ENCODE data around the gene B4GALNT3.

B4GALNT3 gene

DNA sequence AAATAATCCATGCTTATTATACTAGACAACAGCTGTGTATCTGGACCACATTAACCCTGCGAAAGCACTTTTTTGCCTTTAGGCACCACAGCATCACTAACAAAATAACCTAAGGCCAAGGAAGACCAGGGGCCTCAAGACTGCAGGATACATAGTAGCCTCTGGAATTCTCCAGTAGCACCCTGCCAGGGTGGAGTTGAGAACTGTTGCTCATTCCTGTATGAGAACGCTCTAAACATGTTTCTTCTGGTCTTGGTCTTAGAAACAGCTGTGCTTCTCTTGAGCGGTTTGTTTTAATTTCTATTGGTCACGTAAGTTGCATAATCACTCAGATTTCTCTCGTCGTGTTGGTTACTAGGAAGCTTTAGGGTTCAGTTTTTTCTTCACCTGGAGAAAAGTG lies 7.9 kb downstream of the B4GALNT3 start:
- no peak for DNase-seq (ENCODE audit: low read depth in 3 of 3)

DNA sequence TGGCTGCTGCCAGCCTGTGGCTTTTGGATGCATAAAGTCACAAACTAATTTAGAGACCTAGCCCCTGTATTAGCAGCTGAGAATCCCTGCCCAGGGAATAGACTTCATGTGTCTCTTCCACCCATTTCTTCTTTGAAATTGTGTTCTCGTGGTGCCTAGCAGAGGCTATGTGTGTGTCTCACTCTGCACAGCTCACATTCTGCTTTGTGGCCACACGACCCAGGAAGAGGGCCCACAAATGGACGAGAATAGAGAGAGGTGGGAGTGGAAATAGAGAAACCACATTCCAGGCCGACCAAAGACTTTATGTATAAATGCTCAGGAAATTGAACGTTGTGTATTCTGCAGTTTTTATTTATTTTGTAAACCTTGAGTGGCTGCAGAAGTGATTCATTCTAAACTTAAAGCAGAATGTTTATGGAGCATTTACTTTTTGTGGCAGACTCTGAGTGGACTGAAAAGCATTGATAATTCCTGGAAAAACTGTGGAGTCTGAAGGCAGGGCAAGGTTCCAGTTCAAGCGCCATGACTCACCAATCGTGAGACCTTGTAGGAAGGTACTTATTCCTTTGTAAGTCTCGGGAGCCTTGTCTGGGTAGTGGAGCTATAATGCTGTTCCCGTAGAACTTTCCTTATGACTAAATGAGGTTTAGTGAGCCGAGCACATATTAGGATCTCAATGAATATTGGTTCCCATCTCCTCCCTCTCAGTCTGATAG lies 9.1 kb downstream of the B4GALNT3 start:
- no peak for DNase-seq (ENCODE audit: low read depth in 3 of 3)

DNA sequence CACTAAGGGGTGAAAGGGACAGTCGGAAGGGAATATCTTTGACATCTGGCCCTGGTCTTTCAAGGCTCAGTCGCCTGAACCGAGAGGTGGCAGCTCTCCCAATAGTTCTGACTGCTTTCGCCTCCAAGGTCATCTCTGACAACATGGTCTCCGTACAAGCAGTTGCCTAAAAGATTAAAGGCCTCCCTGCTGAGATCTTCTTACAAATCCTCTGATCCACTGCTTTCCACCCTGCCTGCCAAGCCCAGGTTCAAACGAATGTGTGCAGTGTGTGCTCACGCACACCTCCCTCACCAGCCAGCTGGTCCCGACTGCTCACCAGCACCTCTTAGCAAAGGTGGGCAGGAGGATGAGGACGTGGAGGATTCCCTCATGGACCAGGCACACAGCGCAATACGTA lies 10.4 kb downstream of the B4GALNT3 start:
- DNase-seq (ENCODE audit: low read depth in 3 of 3) = no peak

- DNase-seq (ENCODE audit: low read depth in 3 of 3) = no peak
Measured at GRCh38 chr12:473198-473597, 13.5 kb downstream of the B4GALNT3 start.

- DNase-seq (ENCODE audit: low read depth in 3 of 3) = no peak
Measured at GRCh38 chr12:473863-474577, 14.3 kb downstream of the B4GALNT3 start.

DNA sequence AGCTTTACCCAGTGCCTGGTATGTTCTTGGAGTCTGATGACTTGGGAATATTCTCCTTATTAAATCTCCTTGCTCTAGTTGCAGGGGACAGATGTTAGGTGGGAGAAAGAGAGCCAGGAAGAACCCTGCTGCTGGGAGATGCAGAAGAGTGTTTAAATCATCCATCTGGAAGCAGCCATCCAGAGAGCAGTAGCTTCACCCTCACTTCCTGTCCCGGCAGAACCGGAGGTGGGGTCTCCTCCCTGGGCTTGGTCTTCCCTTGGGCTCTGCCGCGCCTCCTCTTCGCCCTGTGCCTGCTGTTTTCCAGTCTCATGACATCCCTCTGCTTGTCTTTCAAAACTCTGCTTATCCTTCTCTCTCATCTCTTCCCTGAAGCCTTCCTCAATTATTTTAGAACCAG lies 15.5 kb downstream of the B4GALNT3 start:
- DNase-seq (ENCODE audit: low read depth in 3 of 3) = no peak

GRCh38 chr12:479161-479560 lies 19.4 kb downstream of the B4GALNT3 start:
- DNase-seq (ENCODE audit: low read depth in 3 of 3) = no peak

- no peak for DNase-seq (ENCODE audit: low read depth in 3 of 3)
Measured at GRCh38 chr12:480831-481816, 21.4 kb downstream of the B4GALNT3 start.

DNA sequence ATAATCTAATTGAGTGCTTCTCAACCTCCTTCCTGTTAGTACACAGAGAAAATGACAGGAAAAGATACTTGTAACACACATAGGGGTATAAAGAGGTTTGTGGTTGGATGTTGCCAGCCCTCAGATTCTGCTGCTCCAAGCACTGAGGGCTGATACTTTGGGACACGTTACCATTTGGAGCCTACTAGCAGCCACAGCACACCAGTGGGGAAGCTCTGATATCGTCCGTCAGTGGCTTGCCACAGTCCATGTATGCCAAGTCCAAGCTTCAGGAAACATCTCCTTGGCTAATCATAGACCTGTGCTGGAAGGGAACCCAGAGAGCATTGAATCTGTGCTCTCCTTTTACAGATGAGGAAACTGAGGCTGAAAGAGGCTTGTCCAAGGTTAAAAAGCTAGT lies 22.3 kb downstream of the B4GALNT3 start:
- DNase-seq (ENCODE audit: low read depth in 3 of 3) = no peak

- no peak for DNase-seq (ENCODE audit: low read depth in 3 of 3)
Measured at GRCh38 chr12:484096-484495, 24.4 kb downstream of the B4GALNT3 start.

DNA sequence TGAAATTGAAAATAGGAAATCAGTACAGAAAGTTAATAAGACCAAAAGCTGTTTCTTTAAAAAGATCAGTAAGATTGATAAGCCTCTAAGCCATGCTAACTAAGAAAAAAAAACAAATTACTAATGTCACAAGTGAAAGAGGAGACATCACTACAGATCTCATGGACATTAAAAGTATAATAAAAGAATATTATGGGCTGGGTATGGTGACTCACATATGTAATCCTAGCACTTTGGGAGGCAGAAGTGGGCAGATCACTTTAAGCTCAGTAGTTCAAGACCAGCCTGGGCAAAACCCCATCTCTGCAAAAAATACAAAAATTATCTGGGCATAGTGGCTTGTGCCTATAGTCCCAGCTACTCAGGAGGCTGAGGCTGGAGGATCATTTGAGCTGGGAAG lies 30.5 kb downstream of the B4GALNT3 start:
- no peak for DNase-seq (ENCODE audit: low read depth in 3 of 3)

GRCh38 chr12:495466-495865 lies 35.7 kb downstream of the B4GALNT3 start:
- DNase-seq (ENCODE audit: low read depth in 3 of 3) = no peak

DNA sequence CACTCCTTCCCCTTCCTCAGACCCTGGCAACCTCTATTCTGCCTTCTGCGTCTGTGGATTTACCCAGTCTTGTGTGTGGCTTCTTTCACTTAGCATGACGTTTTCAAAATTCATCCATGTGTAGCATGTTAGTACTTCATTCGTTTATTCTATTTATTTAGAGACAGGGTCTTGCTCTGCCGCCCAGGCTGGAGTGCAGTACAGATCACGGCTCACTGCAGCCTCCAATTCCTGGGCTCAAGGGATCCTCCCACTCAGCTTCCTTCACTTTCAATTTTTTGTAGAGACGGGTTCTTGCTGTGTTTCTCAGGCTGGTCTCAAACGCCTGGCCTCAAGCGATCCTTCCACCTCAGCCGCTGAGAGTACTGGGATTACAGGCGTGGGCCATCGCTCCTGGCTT lies 37.0 kb downstream of the B4GALNT3 start:
- no peak for DNase-seq (ENCODE audit: low read depth in 3 of 3)

DNA sequence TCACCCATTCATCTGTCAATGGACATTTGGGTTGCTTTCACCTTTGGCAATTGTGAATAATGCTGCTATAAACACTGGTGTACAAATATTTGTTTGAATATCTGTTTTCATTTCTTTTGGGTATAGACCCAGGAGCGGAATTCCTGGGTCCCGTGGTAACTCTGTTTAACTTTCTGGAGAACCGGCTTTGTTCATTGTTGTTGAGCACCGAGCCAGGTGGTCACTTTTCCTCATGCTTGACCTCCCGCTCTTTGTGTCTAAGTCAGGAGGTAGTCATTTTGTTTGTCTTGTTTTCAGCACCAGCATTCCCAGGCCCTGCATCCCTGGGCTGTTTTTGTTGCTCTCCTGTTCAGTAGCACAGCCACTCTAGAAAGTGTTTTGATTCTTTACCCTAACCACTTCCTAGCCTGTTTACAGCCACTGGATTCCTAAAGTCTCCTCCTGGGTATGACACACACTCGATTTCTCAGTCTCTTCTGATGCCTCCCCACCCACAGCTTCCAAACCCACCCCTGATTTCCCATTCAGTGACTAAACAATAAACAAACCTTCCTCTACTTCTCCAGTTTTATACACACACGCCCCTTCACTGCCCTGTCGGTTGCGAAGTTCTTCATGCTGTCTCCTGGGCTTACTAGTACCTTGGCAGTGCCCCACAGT lies 37.9 kb downstream of the B4GALNT3 start:
- no peak for DNase-seq (ENCODE audit: low read depth in 3 of 3)

- no peak for DNase-seq (ENCODE audit: low read depth in 3 of 3)
Measured at GRCh38 chr12:499837-500458, 40.2 kb downstream of the B4GALNT3 start.

DNA sequence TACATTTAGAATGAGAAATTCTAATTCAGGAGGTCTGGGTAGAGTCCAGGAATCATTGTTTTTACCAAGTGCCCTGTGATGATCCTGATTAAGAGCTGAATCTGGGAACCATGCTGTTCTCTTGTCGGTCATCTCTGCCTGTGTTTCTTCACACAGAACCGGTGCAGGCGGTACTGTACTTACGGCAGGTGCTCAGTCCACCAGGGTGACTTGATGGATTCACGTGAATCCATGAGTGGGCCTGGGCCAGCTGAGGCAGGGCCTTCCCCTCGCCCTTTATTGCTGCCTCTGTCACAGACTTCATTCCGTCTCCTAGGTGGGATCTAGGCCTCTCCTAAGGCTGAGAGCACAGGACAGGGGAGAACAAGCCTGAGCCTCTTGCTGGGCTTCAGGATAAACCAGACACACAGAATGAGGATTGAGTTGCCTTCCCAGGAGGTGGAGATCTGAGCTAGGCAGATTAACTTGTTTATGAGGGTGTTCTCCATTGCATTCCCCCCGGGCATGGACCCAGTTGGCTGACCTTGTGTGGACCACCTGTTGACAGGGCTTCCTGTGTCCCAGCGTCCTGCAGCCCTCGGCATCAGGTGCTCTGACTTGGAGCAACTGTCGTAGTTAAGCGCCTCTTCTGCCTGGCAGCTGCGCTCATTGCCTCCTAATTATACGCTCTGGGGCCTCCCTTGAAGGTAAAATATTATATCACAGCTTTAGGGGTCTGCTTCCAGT lies 42.1 kb downstream of the B4GALNT3 start:
- DNase-seq (ENCODE audit: low read depth in 3 of 3) = no peak

GRCh38 chr12:503111-503761 lies 43.5 kb downstream of the B4GALNT3 start:
- DNase-seq (ENCODE audit: low read depth in 3 of 3) = no peak

- DNase-seq (ENCODE audit: low read depth in 3 of 3) = no peak
Measured at GRCh38 chr12:505221-505620, 45.5 kb downstream of the B4GALNT3 start.

- DNase-seq (ENCODE audit: low read depth in 3 of 3) = no peak
Measured at GRCh38 chr12:507391-507796, 47.7 kb downstream of the B4GALNT3 start.

GRCh38 chr12:508145-508544 lies 48.4 kb downstream of the B4GALNT3 start:
- no peak for DNase-seq (ENCODE audit: low read depth in 3 of 3)
